Measurements from ENCODE around the gene EIF1AY.

The EIF1AY gene

GRCh38 chrY:20576506-20576905 is 930 bp downstream of the EIF1AY start:
- no peaks in the 10 kb centered on the region for H3K36me3 ChIP-seq (ENCODE audit: control insufficient read depth, insufficient read depth, low read length)
- no peaks in the 10 kb centered on the region for H3K27me3 ChIP-seq (ENCODE audit: control insufficient read depth, insufficient read depth, low read length)
- H3K4me3 ChIP-seq (ENCODE audit: low read length) = no peak overlapping the region
- H3K9ac ChIP-seq (ENCODE audit: low read length) = no peak overlapping the region
- no peak overlapping the region for H3K27ac ChIP-seq (ENCODE audit: low read depth, low read length)
- H3K4me1 ChIP-seq (ENCODE audit: control insufficient read depth, insufficient read depth, low read length) = no peaks in the 10 kb centered on the region

GRCh38 chrY:20578206-20578605 is 2.6 kb downstream of the EIF1AY start:
- no peaks in the 10 kb centered on the region for H3K4me1 ChIP-seq (ENCODE audit: control insufficient read depth, insufficient read depth, low read length)
- H3K27ac ChIP-seq (ENCODE audit: low read depth, low read length) = no peak overlapping the region
- H3K36me3 ChIP-seq (ENCODE audit: control insufficient read depth, insufficient read depth, low read length) = no peaks in the 10 kb centered on the region
- no peak overlapping the region for H3K4me3 ChIP-seq (ENCODE audit: low read length)
- H3K27me3 ChIP-seq (ENCODE audit: control insufficient read depth, insufficient read depth, low read length) = no peaks in the 10 kb centered on the region
- no peak overlapping the region for H3K9ac ChIP-seq (ENCODE audit: low read length)

- H3K4me1 ChIP-seq (ENCODE audit: control insufficient read depth, insufficient read depth, low read length) = no peaks in the 10 kb centered on the region
- H3K4me3 ChIP-seq (ENCODE audit: low read length) = no peak overlapping the region
- H3K27ac ChIP-seq (ENCODE audit: low read depth, low read length) = no peak overlapping the region
- no peaks in the 10 kb centered on the region for H3K27me3 ChIP-seq (ENCODE audit: control insufficient read depth, insufficient read depth, low read length)
- H3K36me3 ChIP-seq (ENCODE audit: control insufficient read depth, insufficient read depth, low read length) = no peaks in the 10 kb centered on the region
- no peak overlapping the region for H3K9ac ChIP-seq (ENCODE audit: low read length)
These were observed 6.1 kb downstream of the EIF1AY start for GRCh38 chrY:20581687-20582086.

DNA sequence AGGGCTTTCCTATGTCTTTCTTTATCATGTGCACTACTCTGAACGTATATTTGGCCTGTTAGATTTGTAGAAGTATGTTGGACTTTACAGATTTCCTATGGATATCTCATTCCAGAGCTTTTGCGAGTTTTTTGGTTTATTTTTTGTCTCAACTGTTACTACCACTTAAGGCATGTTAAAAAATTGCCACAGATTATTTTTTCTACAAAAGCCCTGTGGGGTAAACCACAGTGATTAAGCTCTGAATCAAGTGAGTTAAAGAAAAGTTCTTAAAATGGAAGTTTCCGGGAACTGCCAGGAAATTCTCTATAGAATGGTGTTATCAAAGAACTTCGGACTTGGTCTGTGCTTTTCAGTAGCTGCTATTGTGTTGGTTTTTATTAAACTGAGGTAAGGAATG is 10.6 kb downstream of the EIF1AY start:
- Histone ChIP-seq H3K4me3 (ENCODE audit: low read length) (no peak overlapping the region), H3K9ac (ENCODE audit: low read length) (no peak overlapping the region), H3K27me3 (ENCODE audit: control insufficient read depth, insufficient read depth, low read length) (no peaks in the 10 kb centered on the region), H3K27ac (ENCODE audit: low read depth, low read length) (no peak overlapping the region), H3K36me3 (ENCODE audit: control insufficient read depth, insufficient read depth, low read length) (no peaks in the 10 kb centered on the region), H3K4me1 (ENCODE audit: control insufficient read depth, insufficient read depth, low read length) (no peaks in the 10 kb centered on the region)

Measured in rectal smooth muscle tissue (tissue), 1 donor.